ENCODE measurements around the gene PIGV. TPM values are rescaled to one million over a fixed set of nuclear protein-coding genes. Genes with fewer than 3 reads are reported as not detected.
"Not testable (repeated sequence)": the region's sequence is repeated elsewhere in the genome, so short reads cannot be mapped to it uniquely, and the experiment has no call there.

The PIGV gene
- polyA plus RNA-seq, 5 donors: 14.6 to 20.3 (median 15.3) TPM

DNA sequence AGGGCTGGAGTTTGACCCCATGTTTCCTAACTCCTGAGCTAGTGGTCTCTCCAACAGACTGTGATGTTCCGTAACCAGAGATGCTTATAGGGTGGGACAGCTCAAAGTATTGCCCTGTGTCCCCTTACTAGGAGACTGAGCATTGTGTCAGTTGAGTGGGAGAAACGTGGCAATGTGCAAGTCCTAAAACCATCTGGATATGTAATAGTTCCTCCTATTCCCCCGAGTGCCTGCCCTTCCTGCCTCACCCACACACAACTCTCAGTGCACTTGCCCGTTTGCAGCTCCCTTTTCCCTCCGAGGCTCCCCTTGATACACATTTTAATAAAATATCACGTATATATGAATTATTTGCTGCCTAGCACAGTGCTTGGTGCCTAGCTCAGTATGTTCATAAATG lies 3.4 kb downstream of the PIGV start:
- no peak for DNase-seq

GRCh38 chr1:26791626-26792025 lies 3.9 kb downstream of the PIGV start:
- DNase-seq: no peak

DNA sequence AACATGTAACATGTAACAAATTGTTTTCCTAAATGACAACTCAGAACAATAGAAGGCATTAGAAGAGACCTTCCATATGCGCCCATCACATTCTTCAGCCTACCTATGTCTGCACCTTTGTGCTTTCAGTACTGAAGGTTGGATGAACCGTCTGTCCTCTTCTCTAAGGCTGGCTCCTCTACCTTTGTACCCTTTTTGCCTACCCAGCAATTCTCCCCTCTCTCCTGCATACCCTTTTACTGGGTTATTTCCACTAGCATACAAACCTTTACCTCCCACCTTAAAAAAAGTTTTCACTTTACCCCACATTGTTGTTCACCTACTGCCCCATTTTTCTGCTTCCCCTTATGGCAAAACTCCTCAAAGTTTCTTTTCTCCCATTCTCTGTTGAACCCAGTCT lies 5.2 kb downstream of the PIGV start:
- DNase-seq: no peak

GRCh38 chr1:26794391-26794790 lies 6.6 kb downstream of the PIGV start:
- DNase-seq: no peak

GRCh38 chr1:26797627-26798026 lies 9.9 kb downstream of the PIGV start:
- DNase-seq: no peak

DNA sequence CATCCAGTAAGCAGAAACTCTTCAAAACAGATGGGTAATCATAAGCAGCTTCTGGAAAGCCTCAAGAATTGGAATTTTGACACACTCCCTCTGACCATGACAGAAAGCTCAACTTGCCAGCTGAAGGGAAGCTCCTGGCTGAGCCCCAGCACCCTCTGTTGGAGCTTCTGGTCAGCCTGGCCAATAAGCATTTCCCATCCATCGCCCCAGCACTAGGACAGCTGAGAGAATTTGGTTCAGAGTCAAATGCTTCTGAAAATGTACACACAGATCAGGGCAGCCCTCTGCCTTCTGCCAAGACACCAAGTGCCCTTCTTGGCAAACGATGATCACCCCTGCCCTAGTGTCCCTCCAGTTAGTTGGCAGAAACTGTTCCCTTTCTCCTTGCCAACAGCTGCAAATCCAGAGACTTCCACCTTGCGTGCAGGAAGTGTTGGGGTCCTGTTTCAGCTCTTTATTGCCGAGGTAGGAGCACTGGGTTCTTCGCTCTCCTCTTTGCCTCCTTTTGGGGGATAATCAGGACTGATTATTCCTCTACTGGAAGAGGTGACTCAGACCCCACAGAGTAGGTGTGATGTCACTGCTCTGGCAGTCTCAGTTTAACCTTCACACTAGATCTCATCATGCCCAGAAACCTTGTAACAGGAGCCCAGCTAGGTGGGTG lies 11.9 kb downstream of the PIGV start:
- DNase-seq: peak; percentile 84 to 86

- not testable (repeated sequence) for DNase-seq
Observed at GRCh38 chr1:26803932-26804331, 16.2 kb downstream of the PIGV start.

DNA sequence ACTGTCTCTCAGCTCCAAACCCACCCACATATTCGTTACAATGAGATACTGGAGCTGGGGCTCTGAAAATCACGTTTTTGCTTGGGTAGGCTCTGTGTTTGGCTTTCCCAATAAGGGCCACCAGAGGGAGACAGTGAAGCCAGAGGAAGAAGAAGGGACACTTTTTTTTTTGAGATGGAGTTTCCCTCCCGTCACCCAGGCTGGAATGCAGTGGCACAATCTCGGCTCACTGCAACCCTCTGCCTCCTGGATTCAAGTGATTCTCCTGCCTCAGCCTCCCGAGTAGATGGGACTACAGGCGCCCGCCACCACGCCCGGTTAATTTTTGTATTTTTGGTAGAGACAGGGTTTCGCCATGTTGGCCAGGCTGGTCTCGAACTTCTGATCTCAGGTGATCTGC lies 22.4 kb downstream of the PIGV start:
- peak in 1 of 2 donors; percentile 42 for DNase-seq

DNA sequence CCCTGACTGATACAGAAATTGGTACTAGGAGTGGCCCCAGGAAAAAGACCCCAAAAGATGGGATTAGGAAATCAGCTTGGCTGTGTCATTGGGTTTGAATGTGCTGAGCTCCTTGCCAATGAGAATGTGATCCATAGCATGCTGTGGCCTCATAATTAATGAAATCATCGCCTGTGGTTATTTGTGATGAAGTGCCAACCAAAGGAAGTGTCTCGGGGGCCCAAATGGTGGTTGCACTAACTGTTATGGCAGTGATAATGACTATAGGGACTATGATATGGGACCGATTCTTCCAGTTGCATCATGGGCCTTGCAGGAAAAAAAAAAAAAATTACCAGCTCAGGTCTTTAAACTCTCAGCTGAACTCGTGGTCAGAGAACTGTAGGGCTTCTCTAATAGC lies 23.3 kb downstream of the PIGV start:
- DNase-seq: no peak

- DNase-seq: no peak
Observed at GRCh38 chr1:26811708-26812107, 24.0 kb downstream of the PIGV start.

DNA sequence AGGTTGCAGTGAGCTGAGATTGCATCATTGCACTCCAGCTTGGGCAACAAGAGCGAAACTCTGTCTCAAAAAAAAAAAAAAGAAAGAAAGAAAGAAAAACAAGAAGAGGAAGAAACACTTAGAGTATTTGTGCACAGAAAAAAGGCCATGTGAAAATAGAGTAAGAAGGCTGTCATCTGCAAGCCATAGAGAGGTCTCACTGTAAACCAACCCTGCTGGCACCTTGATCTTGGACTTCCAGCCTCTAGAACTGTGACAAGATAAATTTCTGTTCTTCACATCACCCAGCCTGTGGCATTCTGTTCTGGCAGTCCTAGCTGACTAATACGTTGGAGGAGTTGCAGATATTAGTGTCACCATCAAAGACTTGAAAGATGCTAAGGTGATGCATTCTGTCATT lies 26.6 kb downstream of the PIGV start:
- DNase-seq: no peak

DNA sequence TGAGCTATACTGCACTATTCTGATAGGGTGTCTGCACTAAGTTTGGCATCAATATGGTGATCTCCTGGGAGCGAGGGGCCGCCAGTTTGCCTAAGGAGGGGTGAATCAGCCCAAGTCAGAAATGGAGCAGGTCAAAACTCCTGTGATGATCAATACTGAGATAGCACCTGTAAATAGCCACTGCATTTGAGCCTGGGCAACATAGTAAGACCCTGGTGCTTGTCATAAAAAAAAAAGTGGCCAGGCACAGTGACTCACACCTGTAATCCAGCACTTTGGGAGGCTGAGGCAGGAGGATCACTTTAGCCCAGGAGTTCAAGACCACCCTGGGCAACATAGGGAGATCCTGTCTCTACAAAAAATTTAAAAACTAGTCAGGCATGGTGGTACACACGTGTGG lies 27.1 kb downstream of the PIGV start:
- no peak for DNase-seq

- no peak for DNase-seq
Observed at GRCh38 chr1:26820784-26821269, 33.1 kb downstream of the PIGV start.

DNA sequence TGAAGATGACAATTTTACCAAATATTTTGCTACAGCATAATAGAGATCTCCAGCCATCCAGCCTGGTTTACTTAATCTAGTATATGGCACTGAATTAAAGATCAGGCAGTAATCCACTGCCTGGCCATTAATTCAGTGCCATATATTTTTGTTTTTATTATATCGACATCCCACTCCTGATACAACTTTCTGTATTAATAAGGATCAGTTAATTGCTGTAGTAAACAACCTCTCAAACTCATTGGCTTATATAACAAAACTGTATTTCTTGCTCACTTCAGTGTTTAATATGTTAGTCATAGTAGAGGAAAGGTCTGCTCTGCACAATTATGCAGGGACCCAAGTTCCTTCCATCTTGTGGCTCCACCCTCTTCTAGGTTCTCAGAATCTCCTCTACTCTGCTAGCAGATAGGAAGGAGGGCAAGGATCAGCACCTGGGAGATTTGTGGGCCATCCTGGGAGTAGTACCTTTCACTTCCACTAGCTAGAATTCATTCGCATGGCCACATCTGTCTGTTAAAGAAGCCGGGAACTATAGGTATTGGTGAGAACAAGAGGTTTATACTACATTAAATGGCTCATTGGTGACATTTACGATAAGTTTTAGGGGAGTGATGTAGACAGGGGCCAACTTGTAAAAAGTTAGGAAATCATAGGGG lies 35.1 kb downstream of the PIGV start:
- DNase-seq: no peak

GRCh38 chr1:26824731-26825130 lies 37.0 kb downstream of the PIGV start:
- DNase-seq: no peak

DNA sequence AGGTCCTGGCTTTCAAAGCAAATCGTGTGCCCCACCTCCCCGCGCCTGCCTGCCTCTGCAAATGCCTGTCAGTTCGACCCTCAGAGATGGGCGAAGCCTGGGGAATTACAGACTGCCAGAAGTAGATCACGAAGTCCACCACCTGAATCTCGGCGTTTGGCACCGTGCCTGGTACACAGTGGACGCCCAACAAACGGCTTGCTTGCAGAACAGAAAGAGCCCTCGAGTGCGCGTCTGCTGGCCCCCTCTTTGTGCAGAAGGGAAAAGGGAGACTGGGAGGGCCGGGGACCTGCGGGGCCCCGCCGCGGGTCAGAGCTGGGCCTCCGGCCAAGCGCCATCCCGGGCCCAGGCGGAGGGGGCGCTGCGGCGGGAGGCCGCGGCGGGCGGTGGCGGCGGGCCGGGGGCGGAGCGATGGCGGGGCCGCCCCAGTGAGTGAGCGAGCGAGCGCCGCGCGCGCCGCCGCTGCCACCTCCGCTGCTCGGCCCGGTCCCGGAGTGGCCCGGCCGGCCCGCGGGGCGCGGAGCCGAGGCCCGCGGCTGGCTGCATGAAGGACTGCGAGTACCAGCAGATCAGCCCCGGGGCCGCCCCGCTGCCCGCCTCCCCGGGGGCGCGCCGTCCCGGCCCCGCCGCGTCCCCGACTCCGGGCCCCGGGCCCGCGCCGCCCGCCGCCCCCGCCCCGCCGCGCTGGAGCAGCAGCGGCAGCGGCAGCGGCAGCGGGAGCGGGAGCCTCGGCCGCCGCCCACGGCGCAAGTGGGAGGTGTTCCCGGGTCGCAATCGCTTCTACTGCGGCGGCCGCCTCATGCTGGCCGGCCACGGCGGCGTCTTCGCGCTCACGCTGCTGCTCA lies 38.7 kb downstream of the PIGV start, which contains the start of gene ZDHHC18:
Gene ZDHHC18 (plus strand): TSS at position 428 of the 845 bp plus-strand sequence. CDS start 117 bp downstream, at position 545.
- DNase-seq: peak; percentile 59 to 68

- no peak for DNase-seq
Observed at GRCh38 chr1:26827106-26827604, 39.4 kb downstream of the PIGV start.

GRCh38 chr1:26827663-26828062 lies 39.9 kb downstream of the PIGV start:
- DNase-seq: no peak

GRCh38 chr1:26828411-26828991 lies 40.8 kb downstream of the PIGV start:
- DNase-seq: no peak

GRCh38 chr1:26829184-26829911 lies 41.6 kb downstream of the PIGV start:
- DNase-seq: no peak

GRCh38 chr1:26831059-26831458 lies 43.3 kb downstream of the PIGV start:
- no peak for DNase-seq

Data from right lung (tissue), 5 donors.